ENCODE results near the gene SULT4A1. TPM values are rescaled to one million over a fixed set of nuclear protein-coding genes. Genes with fewer than 3 reads are reported as not detected.

Gene SULT4A1
- total RNA-seq, 2 experiments from 2014 or later = not detected

DNA sequence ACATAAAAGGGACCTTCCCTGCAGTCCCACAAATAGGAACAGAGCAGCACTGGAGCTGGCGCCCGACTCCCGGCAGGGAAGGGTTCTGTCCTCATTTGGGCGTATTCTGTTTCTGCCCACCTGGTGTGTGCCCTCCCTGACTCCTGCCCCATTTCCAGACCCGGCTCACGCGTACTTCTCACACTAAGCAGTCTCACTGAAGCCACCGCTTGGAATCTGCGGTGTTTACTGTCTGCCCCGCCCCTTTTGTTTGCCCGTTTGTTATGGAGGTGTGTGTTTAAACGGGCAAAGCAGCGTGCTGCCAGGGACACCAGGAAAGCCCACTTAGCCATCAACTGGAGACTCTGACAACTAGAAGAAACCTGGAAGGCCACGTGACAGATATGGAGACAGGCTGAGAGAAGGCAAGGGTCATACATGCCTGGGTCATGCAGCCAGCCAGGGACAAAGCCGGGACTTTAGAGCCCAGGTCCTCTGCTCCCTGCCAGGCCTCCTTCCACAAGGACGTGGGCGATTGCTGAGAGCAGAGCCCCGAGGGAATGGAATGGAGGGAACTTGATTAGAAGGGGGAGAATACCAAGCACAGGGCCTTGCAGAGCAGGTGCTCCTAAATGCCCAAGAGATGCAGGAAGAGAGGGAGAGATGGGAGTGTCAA, 41.5 kb downstream of the SULT4A1 start:
- POLR2A ChIA-PET = no interaction called here
- CTCF ChIA-PET = no interaction called here

GRCh38 chr22:43819931-43820640, 42.2 kb downstream of the SULT4A1 start:
- POLR2A ChIA-PET = interaction anchor here (0.5 kb wide), 1 partner anchor 504 kb away, joined by 7 read pairs; no protein-coding TSS in a partner anchor
- CTCF ChIA-PET = no interaction called here

- CTCF ChIA-PET = no interaction called here
- POLR2A ChIA-PET = interaction anchor here (0.5 kb wide), 1 partner anchor 504 kb away, joined by 7 read pairs; no protein-coding TSS in a partner anchor
Observed at GRCh38 chr22:43819421-43819921, 42.8 kb downstream of the SULT4A1 start.

- POLR2A ChIA-PET = no interaction called here
- CTCF ChIA-PET = no interaction called here
Observed at GRCh38 chr22:43818981-43819380, 43.3 kb downstream of the SULT4A1 start.

GRCh38 chr22:43817402-43817801, 44.9 kb downstream of the SULT4A1 start:
- CTCF ChIA-PET = no interaction called here
- POLR2A ChIA-PET = no interaction called here

- CTCF ChIA-PET = no interaction called here
- POLR2A ChIA-PET = no interaction called here
Observed at GRCh38 chr22:43814264-43814663, 48.0 kb downstream of the SULT4A1 start.

- POLR2A ChIA-PET = no interaction called here
Observed at GRCh38 chr22:43812890-43813289, 49.4 kb downstream of the SULT4A1 start.

GRCh38 chr22:43812149-43812842, 50.0 kb downstream of the SULT4A1 start, which contains the start of gene EFCAB6:
EFCAB6 (minus strand) TSS chr22:43812305; CDS start chr22:43782318, 29,987 bp downstream.
- ChIA-PET CTCF (no interaction called here), POLR2A (interaction anchor here (0.6 kb wide), 1 partner anchor 1160 kb away, joined by 3 read pairs; no protein-coding TSS in a partner anchor)

More at GRCh38 chr22:43812890-43813289, 49.4 kb downstream of the SULT4A1 start:
- CTCF ChIA-PET = no interaction called here

DNA sequence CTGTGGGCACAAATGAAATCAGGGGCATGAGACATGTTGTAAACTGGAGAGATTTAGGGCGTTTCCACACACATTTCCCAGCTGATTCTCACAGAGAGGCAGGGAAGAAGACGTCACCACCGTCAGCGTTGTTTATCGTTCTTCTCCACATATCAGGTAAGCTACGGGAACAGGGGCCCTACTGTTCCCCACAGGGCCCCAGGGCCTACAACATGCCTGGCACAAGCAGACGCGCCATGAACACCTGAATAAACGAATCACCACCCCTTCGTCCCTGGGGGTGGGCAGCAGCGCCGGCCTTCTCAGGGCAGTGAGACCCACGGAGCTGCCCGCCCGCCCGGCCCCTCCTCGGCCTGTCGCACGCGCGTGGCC, 50.5 kb downstream of the SULT4A1 start:
- POLR2A ChIA-PET = interaction anchor here (0.6 kb wide), 1 partner anchor 1161 kb away, joined by 3 read pairs; no protein-coding TSS in a partner anchor
- CTCF ChIA-PET = no interaction called here

DNA sequence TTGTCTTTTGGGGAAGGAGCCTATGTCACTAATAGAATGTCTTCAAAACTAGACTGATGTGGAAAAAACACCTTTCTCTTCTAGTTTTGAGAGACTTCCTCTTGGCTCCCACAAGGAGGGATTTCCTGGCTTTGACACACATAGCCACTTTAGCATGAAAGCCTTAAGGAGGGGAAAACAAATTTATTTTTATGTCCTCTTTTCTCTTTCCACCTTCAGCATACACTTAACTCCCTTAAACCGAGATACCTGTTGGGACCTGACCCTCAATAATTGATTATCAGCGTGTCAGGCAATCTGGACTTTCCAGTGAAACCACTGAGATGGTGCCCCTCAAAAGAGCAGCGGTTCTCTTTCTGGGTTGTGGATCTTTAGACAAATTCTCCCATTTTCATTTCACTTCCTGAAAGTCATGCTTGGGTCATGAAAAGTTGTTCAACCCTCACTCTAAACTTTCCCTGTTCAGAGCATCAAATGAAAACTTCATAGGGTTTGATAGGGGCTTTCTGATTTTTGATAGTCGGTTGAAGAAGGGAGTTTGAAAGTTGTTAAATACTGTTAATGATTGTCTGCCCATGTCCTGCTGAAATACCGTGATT, 59.3 kb downstream of the SULT4A1 start:
- ChIA-PET POLR2A (no interaction called here), CTCF (interaction anchor here (0.6 kb wide), 1 partner anchor 148 kb away, joined by 3 read pairs; no protein-coding TSS in a partner anchor)

DNA sequence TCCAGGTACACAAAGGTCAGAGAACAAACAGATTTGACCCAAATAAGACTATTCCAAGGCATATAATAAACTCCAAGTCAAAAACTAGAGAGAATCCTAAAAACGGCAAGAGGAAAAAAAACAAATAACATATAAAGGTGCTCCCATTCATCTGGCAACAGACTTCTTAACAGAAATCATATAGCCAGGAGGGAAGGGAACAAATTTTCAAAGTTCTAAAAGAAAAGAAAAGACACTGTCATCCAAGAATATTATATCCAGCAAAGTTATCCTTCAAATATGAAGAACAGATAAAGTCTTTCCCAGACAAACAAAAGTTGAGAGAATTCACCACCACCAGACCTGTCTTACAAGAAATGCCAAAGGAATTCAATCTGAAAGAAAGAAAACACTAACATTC, 61.3 kb downstream of the SULT4A1 start:
- CTCF ChIA-PET = no interaction called here
- POLR2A ChIA-PET = no interaction called here

DNA sequence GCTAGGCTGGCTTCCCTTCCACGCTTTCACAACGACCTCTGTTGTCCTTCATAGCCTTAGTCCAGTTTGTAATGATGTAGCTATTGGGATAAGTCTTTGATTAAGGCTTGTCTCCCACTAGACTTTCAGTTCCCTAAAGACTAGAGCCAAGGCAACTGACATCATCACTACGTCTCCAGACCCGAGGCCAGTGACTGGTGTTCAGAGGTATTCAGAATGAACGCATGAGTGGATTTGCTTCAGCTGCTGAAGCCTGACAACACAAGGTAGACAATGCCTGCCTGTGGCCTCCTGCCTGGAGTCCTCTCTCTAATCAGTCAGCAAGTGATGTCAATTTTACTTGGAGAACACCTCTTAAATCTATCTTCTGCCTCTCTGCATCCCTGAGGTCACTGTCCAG, 63.8 kb downstream of the SULT4A1 start:
- CTCF ChIA-PET = no interaction called here
- POLR2A ChIA-PET = no interaction called here

DNA sequence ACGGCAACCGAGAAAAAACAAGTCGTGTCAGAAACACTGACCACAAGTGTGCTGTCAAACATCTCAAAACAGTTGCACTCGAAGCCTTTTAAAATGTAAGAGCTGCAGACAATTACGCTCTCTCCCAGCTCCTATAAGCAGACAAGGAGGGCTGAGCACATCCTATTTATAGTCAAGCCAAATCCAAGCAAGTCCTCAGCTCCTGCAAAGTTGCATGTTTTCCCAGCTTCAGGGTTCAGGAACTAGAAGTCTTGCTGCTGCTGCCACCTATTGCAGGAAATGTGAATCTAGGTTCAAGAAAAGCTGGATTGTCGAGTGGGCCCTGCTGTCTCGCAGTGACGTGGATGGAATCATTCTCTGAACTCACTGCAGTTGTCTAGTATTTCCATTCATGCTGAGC, 65.7 kb downstream of the SULT4A1 start:
- ChIA-PET CTCF (no interaction called here), POLR2A (no interaction called here)

- ChIA-PET CTCF (no interaction called here), POLR2A (no interaction called here)
Observed at GRCh38 chr22:43795320-43795719, 67.0 kb downstream of the SULT4A1 start.

DNA sequence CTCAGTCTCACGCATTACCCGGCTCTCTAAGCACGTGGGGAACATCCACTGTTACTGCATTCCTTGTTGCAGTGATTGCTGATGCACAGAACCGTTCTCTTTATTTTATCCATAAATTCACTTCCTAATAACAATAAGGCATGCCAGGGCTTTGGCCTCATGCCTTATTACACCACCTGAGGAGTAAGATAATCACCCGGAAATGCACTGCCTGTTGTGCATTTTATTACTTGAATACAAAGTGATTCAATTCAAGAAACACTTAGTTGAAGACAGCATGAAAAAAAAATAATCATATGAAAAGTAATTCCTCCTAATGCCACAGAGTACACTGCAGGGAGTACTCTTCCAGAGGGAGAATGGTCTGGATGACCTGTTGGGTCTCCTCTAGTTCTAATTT, 69.4 kb downstream of the SULT4A1 start:
- ChIA-PET POLR2A (no interaction called here), CTCF (no interaction called here)

DNA sequence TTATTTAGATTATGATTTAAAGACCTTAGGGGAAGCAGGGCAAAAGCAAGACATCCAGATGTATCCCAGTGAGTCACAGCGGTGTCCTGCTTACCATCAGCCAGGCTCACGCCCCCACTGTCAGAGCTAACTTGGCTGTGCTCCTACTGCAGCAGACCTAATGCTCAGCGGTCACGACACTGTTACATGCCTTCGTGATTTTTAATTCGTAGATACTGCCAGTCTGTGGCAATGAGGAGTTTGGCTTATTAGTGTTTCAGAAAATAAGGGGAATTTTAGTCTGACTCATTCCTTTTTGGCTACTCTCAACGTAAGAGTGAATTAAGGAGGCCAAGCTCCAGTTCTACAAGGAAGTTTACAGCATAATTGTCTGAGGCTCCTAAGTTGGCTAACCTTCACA, 72.9 kb downstream of the SULT4A1 start:
- CTCF ChIA-PET = no interaction called here
- POLR2A ChIA-PET = no interaction called here

- ChIA-PET CTCF (no interaction called here), POLR2A (no interaction called here)
Observed at GRCh38 chr22:43783777-43784176, 78.5 kb downstream of the SULT4A1 start.

DNA sequence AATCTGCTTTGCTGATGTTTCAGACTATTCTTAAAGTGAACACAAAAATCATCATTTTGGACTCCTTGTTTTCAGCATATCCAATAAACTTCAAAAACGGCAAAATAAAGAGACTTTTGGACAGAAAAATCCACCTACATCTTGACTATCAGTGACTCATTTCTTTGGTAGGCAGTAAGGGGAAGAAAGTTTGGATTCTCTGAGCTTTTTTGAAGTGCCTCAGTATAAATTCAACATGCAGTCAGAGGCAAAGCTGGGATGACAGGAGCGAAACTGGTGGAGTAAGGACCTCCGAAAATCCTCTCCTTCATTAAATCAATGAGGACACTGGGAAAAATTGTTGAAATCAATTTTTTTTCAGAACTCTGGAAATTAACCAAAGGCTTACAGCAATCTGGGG, 79.9 kb downstream of the SULT4A1 start:
- CTCF ChIA-PET = interaction anchor here (0.6 kb wide), 1 partner anchor 261 kb away, joined by 3 read pairs; no protein-coding TSS in a partner anchor
- POLR2A ChIA-PET = no interaction called here

- POLR2A ChIA-PET = no interaction called here
- CTCF ChIA-PET = no interaction called here
Observed at GRCh38 chr22:43777286-43777685, 85.0 kb downstream of the SULT4A1 start.

DNA sequence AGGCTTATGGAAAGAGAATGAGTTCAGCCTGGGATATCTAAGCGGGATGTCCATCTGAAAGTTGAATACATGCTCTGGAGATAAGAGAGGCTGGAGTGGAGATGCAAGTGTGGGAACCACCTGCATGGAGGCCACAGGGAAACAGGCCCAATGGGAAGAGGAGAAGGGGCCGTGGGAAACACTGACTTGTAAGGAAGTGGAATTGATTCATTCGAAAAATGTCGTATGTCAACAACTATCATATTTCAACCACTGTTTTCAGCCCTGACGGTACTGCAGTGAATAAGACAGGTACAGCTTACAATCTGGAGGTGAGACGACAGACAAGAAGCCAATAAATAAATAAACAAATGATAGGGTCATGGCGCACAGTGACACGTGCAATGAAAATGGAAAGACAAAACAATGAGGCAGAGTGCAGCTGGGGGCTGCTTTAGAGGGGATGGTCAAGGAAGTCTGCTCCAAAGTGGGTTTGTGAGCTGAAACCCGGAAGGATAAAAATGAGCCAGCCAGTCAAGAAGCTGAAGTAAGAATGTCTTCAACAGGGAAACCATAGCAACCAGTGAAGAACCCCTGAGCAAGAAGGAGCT, 86.1 kb downstream of the SULT4A1 start:
- CTCF ChIA-PET = no interaction called here
- POLR2A ChIA-PET = no interaction called here

All from activated CD8-positive, alpha-beta memory T cell treated with anti-CD3 and anti-CD28 coated beads for 36 hours (primary cell).